K562 (cell line): ENCODE data around the gene RALGPS1.

Experiments used
- CBX2 ChIP-seq: fragments of 200-600 bp; sonication (generic); IDR thresholded peaks from one replicate; pipeline ENCODE4 v1.6.1; 2012; ENCODE audit warnings: mild to moderate bottlenecking, low read length, inconsistent platforms; ENCODE audit not compliant: insufficient read depth, poor library complexity, severe bottlenecking
- ELF1 ChIP-seq: fragments of 200-800 bp; sonication (Bioruptor generic); IDR thresholded peaks from 2 replicates; pipeline ENCODE4 v1.6.1; 2016; ENCODE audit warnings: missing genetic modification characterization, missing compliant biosample characterization
- HNRNPLL ChIP-seq: fragments of 200-400 bp; formaldehyde crosslinking; IDR thresholded peaks from 2 replicates; pipeline ENCODE4 v1.6.1; 2017; ENCODE audit warnings: low read length, low read depth, mild to moderate bottlenecking; ENCODE audit not compliant: poor library complexity, severe bottlenecking
- JUND ChIP-seq, 2 experiments: IDR thresholded peaks; 2 replicates in 1 of 2; 3 replicates in 1 of 2; pipeline ENCODE4 v1.6.1; 2011; ENCODE audit warnings: borderline replicate concordance in 2 of 2, low read depth in 2 of 2, low read length in 2 of 2, improper control_type of control experiment in 1 of 2, missing biosample characterization in 1 of 2, missing genetic modification characterization in 1 of 2, missing genetic modification reagents in 1 of 2
- KDM2B ChIP-seq: fragments of 250-450 bp; sonication (Bioruptor Pico); IDR thresholded peaks from 2 replicates; pipeline ENCODE4 v1.8.0; 2021; ENCODE audit warnings: mild to moderate bottlenecking, moderate library complexity
- ZNF717 ChIP-seq: fragments of 250-450 bp; sonication (Bioruptor Pico); IDR thresholded peaks from 2 replicates; pipeline ENCODE4 v1.5.0; 2021

DNA sequence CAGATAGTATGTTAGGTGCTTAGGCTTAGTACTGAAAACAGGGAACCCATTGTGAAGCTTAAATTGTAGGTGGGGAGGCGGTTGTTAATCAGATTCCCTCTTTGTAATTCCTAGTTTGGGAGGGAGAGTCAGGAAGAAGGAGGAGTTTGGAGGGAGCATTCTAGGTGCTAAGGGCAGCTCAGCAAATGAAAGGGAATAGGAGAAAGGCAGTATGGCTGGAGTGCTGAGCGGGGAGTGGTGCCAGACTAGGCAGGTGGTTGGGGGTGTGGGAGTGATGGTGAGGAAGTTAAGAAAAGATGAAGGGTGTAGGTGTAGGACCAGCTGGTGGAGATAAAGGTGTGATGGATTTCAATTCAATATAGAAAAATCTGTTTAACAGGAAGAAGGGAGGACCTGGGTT lies 338.9 kb downstream of the RALGPS1 start:
- no peak for TF ChIP-seq CBX2
- TF ChIP-seq ELF1 (tag): no peak
- no peak for TF ChIP-seq HNRNPLL
- TF ChIP-seq ZNF717 (CRISPR knock-in tag): no peak
- no peak for TF ChIP-seq KDM2B
- TF ChIP-seq JUND (IDR thresholded peaks at IDR 0.05; ENCODE audit: borderline replicate concordance, low read depth, low read length): no peak
- TF ChIP-seq JUND (tag; IDR thresholded peaks at IDR 0.05; ENCODE audit: borderline replicate concordance, low read depth, low read length): no peak
